Karpas-422 (cell line): ENCODE results near the gene DACH1. TPM values are rescaled to one million over a fixed set of nuclear protein-coding genes. Genes with fewer than 3 reads are reported as not detected.

Experiments
- DNase-seq: peaks from one replicate; pipeline ENCODE4 v3.0.0-alpha.2; 2015
- H2AFZ ChIP-seq: fragments of 200-600 bp; sonication (generic); 2 replicates; pipeline ENCODE4 v1.6.1; 2014; ENCODE audit warnings: antibody characterized with exemption, low read length, mixed read lengths
- H3K27ac ChIP-seq: fragments of 200-600 bp; sonication (generic); 2 replicates; pipeline ENCODE4 v1.5.1; 2014; ENCODE audit warnings: mild to moderate bottlenecking, low read length, moderate library complexity
- H3K27me3 ChIP-seq: fragments of 200-600 bp; sonication (generic); 2 replicates; pipeline ENCODE4 v1.6.1; 2014; ENCODE audit warnings: low read length, mixed read lengths
- H3K36me3 ChIP-seq: fragments of 200-600 bp; sonication (generic); 2 replicates; pipeline ENCODE4 v1.6.1; 2014; ENCODE audit warnings: low read length, mixed read lengths; ENCODE audit not compliant: insufficient read depth
- H3K4me1 ChIP-seq: fragments of 200-600 bp; sonication (generic); 2 replicates; pipeline ENCODE4 v1.6.1; 2014; ENCODE audit warnings: mild to moderate bottlenecking, low read length, mixed read lengths
- H3K4me2 ChIP-seq: fragments of 200-600 bp; sonication (generic); 2 replicates; pipeline ENCODE4 v1.6.1; 2014; ENCODE audit warnings: low read length, low read depth, mild to moderate bottlenecking; ENCODE audit not compliant: poor library complexity, severe bottlenecking
- H3K4me3 ChIP-seq: fragments of 200-600 bp; sonication (generic); 2 replicates; pipeline ENCODE4 v1.5.1; 2014; ENCODE audit warnings: mild to moderate bottlenecking, antibody characterized with exemption, low read length, mixed read lengths
- H3K79me2 ChIP-seq: fragments of 200-600 bp; sonication (generic); 2 replicates; pipeline ENCODE4 v1.6.1; 2014; ENCODE audit warnings: mild to moderate bottlenecking, low read length, mixed read lengths
- H3K9ac ChIP-seq: fragments of 200-600 bp; sonication (generic); 2 replicates; pipeline ENCODE4 v1.6.0; 2014; ENCODE audit warnings: low read length
- H3K9me2 ChIP-seq: fragments of 200-600 bp; sonication (generic), shearing (Covaris generic); replicated peaks from 2 replicates; pipeline ENCODE4 v1.6.0; 2014; ENCODE audit warnings: mild to moderate bottlenecking, low read length, moderate library complexity; ENCODE audit not compliant: insufficient read depth
- H3K9me3 ChIP-seq: fragments of 300-700, 200-600 bp; sonication (generic); 2 replicates; pipeline ENCODE4 v1.6.1; 2014; ENCODE audit warnings: low read length, mixed read lengths
- H4K20me1 ChIP-seq: fragments of 200-600 bp; sonication (generic); 2 replicates; pipeline ENCODE4 v1.6.1; 2014; ENCODE audit warnings: mild to moderate bottlenecking, antibody characterized with exemption, low read length, low read depth; ENCODE audit not compliant: insufficient read depth
- total RNA-seq: library from RNA; depleted of rRNA; stranded (reverse); fragments of >200 nt; shearing (Covaris generic); gene quantifications from 2 replicates; pipeline ENCODE4 v1.2.3, GENCODE V29; 2014; ENCODE audit warnings: low replicate concordance

DACH1 gene
- total RNA-seq, 1 experiment from 2014 or later = not detected

DNA sequence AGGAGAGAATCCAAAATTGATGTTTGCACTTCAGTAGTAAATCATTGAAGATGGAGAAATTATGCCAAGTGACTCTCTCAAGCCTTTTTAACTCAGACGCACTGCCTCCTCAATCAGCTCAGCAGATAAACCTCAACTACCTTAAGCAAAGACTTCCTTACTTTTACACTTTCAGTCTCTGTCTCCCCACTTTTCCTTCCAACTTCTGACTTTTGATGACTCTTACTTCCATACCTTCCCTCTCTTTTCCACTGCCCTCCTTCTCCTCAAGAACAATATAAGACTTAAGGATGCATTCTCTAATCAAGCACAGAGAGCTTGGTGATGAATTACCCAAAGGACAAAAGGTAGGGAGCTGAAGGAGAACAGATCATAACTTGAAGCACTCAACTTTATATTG, 4.8 kb upstream of the DACH1 start:
- no peaks in the 10 kb centered on the region for H3K4me1 ChIP-seq
- no peaks in the 10 kb centered on the region for H3K79me2 ChIP-seq
- H2AFZ ChIP-seq = no peak overlapping the region
- H3K36me3 ChIP-seq = no peaks in the 10 kb centered on the region
- no peak overlapping the region for H3K4me2 ChIP-seq
- no peak for DNase-seq
- H3K9ac ChIP-seq = no peak overlapping the region
- H3K9me3 ChIP-seq = no peaks in the 10 kb centered on the region; the same call in 1 of the 2 replicates
- H3K9me2 ChIP-seq = no peaks in the 10 kb centered on the region
- no peak overlapping the region for H3K27ac ChIP-seq
- H3K27me3 ChIP-seq = no peaks in the 10 kb centered on the region
- H3K4me3 ChIP-seq = no peak overlapping the region
- H4K20me1 ChIP-seq = no peaks in the 10 kb centered on the region

DNA sequence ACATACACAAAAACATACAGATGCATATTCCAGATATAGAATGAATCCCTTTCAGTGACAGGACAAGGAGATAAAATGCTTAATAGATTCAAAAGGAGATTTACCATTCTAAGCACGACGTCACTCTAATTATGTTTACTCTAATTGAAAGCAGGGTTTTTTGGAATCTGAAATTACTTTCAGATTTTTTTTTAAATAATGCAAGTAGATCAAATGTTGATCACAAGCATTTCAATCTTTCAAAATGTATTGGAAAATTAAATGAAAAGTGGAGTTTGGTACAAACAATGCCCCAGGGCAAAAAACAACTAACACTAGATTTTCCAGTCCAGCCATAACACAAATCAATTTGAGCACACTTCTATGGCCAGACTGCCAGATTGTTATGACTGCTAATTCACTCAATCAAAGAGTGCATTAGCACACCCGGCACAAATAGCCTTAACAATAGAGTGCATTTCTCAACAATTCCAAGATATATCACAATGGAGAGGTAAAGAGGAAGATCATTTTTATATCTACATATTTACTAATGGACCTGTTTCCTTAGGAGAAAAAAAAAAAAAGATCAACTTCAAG, 4.3 kb upstream of the DACH1 start:
- no peak overlapping the region for H3K4me3 ChIP-seq
- no peaks in the 10 kb centered on the region for H3K36me3 ChIP-seq
- H3K4me1 ChIP-seq = no peaks in the 10 kb centered on the region
- no peaks in the 10 kb centered on the region for H3K79me2 ChIP-seq
- no peaks in the 10 kb centered on the region for H3K27me3 ChIP-seq
- H3K4me2 ChIP-seq = no peak overlapping the region
- no peak overlapping the region for H3K27ac ChIP-seq
- DNase-seq = no peak
- H4K20me1 ChIP-seq = no peaks in the 10 kb centered on the region
- no peak overlapping the region for H3K9ac ChIP-seq
- H3K9me3 ChIP-seq = no peaks in the 10 kb centered on the region; the same call in 1 of the 2 replicates
- no peaks in the 10 kb centered on the region for H3K9me2 ChIP-seq
- no peak overlapping the region for H2AFZ ChIP-seq

DNA sequence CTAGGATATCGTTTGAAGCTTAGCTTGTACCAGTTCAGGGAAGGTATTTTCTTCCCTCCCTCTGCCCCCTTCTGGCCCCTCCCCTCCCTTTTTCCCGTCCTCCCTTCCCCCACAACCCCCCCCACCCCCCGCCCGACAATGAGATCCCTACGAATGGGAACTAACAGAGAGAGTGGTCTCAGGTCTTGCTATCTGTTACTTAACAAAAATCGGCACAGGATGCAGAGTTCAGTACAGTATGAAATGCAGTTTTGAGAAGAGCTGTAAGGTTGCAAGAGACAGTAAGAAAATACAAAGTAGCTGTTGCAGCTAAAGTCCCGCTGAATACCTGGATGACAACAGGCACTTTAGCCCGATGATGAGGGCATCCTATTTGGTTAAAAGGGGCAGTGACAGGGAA, 3.1 kb upstream of the DACH1 start:
- Histone ChIP-seq H3K4me1 (no peaks in the 10 kb centered on the region), H3K27ac (no peak overlapping the region)
- DNase-seq = no peak

GRCh38 chr13:71869274-71869673, 2.3 kb upstream of the DACH1 start:
- no peaks in the 10 kb centered on the region for H4K20me1 ChIP-seq
- H3K4me1 ChIP-seq = no peaks in the 10 kb centered on the region
- H3K4me3 ChIP-seq = no peak overlapping the region
- no peaks in the 10 kb centered on the region for H3K27me3 ChIP-seq
- no peak for DNase-seq
- H3K79me2 ChIP-seq = no peaks in the 10 kb centered on the region
- H3K4me2 ChIP-seq = no peak overlapping the region
- no peak overlapping the region for H2AFZ ChIP-seq
- no peaks in the 10 kb centered on the region for H3K9me2 ChIP-seq
- H3K27ac ChIP-seq = no peak overlapping the region
- H3K36me3 ChIP-seq = no peaks in the 10 kb centered on the region
- H3K9ac ChIP-seq = no peak overlapping the region
- no peaks in the 10 kb centered on the region; the same call in 1 of the 2 replicates for H3K9me3 ChIP-seq

More for the DNA sequence above, 3.1 kb upstream of the DACH1 start:
- H3K27me3 ChIP-seq = no peaks in the 10 kb centered on the region
- no peak overlapping the region for H2AFZ ChIP-seq
- H3K9me3 ChIP-seq = no peaks in the 10 kb centered on the region; the same call in 1 of the 2 replicates
- no peak overlapping the region for H3K4me2 ChIP-seq
- H3K79me2 ChIP-seq = no peaks in the 10 kb centered on the region
- no peak overlapping the region for H3K4me3 ChIP-seq
- H3K9ac ChIP-seq = no peak overlapping the region
- no peaks in the 10 kb centered on the region for H4K20me1 ChIP-seq
- no peaks in the 10 kb centered on the region for H3K9me2 ChIP-seq
- H3K36me3 ChIP-seq = no peaks in the 10 kb centered on the region

DNA sequence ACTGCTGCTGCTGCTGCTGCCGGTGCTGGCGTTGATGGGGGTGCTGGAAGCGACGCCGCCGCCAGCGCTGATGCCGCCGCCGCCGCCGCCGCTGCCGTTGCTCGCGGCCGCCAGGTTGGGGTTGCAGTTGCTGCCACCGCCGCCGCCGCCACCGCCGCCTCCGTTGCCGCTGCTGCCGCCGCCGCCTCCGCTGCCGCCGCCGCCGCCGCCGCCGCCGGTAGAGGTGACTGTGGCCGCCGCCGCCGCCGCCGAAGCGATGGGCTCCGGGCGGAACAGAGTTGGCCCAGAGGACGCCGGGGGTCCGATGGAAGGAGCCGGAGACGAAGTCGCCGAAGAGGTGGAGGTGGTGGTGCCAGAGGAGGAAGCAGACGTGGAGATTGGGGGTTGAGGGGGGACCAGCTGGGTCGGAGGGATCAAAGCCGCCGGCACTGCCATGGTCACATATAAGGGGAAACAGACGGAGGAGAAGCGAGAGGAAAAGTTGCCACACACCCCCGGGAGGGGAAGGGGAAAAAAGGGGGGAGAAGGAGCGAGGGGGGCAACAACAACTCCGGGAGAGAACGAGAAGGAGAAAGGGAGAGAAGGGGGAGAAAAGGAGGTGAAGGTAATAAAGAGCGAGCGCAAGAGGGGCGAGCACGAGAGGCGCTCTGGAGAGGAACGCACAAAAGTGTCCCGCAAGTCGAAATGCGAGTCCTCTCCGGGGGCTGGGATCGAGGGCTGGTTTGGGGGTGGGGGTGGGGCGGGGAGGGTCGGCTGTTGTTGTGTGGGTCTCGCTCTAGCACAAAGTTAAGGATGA, 471 bp downstream of the DACH1 start:
- Histone ChIP-seq H3K4me3 (no peak overlapping the region), H3K9me3 (no peaks in the 10 kb centered on the region; the same call in 1 of the 2 replicates), H4K20me1 (no peaks in the 10 kb centered on the region), H3K79me2 (no peaks in the 10 kb centered on the region), H2AFZ (no peak overlapping the region), H3K27ac (no peak overlapping the region), H3K27me3 (no peaks in the 10 kb centered on the region), H3K4me1 (no peaks in the 10 kb centered on the region), H3K36me3 (no peaks in the 10 kb centered on the region), H3K9me2 (no peaks in the 10 kb centered on the region), H3K9ac (no peak overlapping the region), H3K4me2 (no peak overlapping the region)
- DNase-seq = no peak

DNA sequence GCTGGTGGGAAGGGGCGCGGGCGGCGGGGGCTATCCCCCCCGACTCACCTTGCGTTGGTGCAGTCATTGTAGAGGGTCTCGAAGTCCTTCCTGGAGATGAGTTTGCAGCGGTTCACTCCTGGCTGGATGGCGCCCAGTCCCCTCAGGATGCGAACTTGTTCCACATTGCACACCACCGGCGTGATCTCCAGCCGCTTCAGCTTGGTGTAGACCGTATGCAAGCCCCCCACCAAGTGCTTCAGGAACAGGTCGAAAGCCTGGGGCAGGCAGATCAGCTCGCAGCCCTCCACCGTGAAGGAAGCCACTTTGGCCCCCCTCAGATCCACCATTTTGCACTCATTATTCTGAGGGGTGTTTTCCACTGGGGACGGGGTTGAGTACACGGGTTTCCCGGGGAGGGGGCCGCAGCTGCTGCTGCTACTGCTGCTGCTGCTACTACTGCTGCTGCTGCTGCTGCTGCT, 1.1 kb downstream of the DACH1 start:
- H3K4me3 ChIP-seq = no peak overlapping the region
- no peaks in the 10 kb centered on the region for H3K36me3 ChIP-seq
- no peaks in the 10 kb centered on the region for H3K27me3 ChIP-seq
- no peaks in the 10 kb centered on the region for H3K4me1 ChIP-seq
- H3K4me2 ChIP-seq = no peak overlapping the region
- H2AFZ ChIP-seq = no peak overlapping the region
- H3K9ac ChIP-seq = no peak overlapping the region
- DNase-seq = no peak
- H3K9me2 ChIP-seq = no peaks in the 10 kb centered on the region
- no peaks in the 10 kb centered on the region for H4K20me1 ChIP-seq
- no peaks in the 10 kb centered on the region; the same call in 1 of the 2 replicates for H3K9me3 ChIP-seq
- H3K79me2 ChIP-seq = no peaks in the 10 kb centered on the region
- no peak overlapping the region for H3K27ac ChIP-seq

- Histone ChIP-seq H3K4me3 (no peak overlapping the region), H3K79me2 (no peaks in the 10 kb centered on the region), H3K27me3 (no peaks in the 10 kb centered on the region), H3K9me3 (no peaks in the 10 kb centered on the region; the same call in 1 of the 2 replicates), H4K20me1 (no peaks in the 10 kb centered on the region), H3K27ac (no peak overlapping the region), H3K36me3 (no peaks in the 10 kb centered on the region), H3K9me2 (no peaks in the 10 kb centered on the region), H3K4me2 (no peak overlapping the region), H3K4me1 (no peaks in the 10 kb centered on the region), H2AFZ (no peak overlapping the region), H3K9ac (no peak overlapping the region)
- DNase-seq = no peak
Measured at GRCh38 chr13:71864986-71865873, 1.8 kb downstream of the DACH1 start.
